ENCODE measurements around the gene S100A6.
A peak's percentile ranks its signal among the peaks of the same experiment; 100 is the strongest.

S100A6 gene

DNA sequence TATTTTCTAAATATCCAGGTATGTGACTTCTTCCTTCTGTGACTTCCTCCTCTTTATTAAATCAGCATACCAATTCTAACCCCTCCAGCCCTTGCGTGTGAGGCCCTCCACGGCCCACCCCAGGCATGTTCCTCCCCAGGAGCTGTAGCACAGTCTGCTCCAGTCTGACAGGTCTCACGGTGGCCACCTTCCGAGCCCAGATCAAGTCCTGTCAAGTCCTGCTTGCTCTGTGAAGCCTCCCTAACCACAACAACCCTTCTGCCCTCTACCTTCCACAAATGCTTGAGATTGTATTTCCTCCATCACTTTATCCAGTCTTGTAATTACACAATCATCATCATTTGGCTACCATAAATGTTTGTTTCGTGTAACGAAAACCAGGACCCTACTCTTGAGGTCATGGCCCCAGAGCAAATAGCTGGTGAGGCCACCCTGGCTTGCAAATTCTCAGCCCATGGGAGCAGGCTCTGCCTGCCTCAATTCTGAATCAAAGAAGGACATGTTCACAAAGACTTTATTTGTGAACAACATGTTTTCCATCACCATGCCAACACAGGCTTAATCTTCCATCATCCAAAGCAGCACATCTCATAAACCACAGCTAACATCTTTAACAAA lies 42.3 kb downstream of the S100A6 start:
- DNase-seq, result no peak

DNA sequence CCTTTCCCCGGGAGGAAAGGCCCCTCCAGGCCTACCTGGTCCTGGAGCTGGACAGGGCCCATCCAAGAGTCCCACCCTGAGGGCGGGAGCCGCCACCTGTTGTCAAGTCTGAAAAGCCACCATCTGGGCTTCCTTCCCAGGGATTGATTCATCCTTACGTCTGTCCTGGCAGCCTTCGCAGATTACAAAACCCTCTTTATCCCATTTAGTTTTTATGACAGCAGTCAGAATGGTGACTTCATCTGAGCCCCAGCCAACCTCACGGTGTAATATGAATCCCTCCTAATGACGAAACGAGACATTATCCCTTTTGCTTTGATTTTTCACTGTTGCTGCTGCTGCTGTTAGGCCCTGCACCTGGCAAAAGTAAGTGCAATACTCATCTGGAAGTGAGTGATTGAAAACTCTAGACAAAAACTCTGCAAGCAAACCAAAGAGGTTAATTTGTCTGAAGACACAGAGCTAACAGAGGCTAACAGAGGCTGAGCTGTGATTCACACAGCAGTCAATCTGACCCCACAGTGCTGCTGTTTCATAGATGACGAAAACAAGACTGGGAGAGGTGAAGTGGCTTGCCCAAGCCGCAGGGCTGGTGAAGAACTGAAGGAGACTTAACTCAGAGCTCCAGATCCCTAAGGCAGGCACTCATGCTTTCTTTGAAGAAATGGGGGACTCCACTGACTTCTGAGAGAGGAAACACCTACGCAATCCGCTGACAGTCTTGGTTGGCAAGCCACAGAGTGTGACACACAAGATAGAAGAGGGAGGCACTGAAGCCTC lies 45.3 kb downstream of the S100A6 start:
- peak; percentile 29 for DNase-seq

DNA sequence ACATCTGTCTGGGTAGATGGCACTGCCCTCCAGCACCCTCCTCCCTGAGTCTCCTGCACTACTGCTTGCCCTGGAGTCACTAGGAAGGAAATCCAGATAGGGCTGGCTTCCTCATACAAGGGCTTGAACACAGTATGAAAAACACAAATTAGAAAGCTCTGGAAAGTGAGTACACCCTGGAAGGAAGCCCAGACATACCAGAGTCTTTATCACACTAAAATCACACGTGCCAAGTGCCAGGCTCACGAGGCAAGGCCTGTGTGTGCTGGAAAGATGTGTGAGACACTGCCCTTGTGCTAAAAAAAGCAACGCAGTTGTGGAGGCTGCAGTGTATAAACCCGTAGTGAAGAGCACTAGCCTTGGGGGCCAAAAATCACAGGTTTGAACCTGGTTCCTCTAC lies 47.1 kb downstream of the S100A6 start:
- DNase-seq, result no peak

DNA sequence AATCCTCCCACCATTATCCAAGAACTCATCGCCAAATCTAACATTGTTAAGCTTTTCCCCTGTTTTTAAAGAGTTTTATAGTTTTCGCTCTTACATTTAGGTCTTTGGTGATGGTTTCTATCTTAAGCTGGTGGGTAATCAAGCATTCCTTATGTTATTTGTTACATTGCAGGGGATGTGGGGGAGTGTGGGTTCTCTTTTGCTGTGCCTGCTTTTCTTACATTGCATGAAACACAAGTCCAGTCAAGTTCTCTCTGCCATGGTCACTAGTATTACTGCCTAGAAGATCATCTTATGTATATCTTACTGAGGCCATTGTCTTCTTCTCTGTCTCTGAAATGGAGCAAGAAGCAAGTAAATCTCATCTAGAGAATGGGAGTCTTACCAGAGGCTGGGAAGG lies 48.1 kb downstream of the S100A6 start:
- no peak for DNase-seq

DNA sequence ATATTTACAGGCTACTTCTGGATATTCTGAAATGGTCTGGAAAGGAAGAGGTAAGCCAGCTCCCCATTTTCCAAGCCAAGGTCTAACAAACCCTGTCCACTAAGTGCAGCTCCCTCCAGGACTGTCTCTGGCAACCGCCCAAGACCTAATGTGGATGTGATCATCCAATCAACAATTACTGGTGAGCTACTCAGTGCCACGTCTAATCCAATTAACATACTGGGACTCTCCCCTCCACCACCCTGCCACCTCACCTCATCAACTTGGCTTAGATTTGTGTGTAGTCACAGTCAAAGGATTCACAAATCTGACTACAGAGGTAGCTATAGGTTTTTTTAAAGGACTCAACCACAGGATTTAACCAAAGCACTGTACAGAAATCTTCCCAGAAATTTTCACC lies 49.9 kb downstream of the S100A6 start:
- no peak for DNase-seq
